ENCODE data around the gene CCL16.

CCL16 gene

GRCh38 chr17:35972945-35973332, 8.4 kb downstream of the CCL16 start:
- no peak for TF ChIP-seq CTCF (IDR thresholded peaks at IDR 0.05; ENCODE audit: low read depth, low read length)

GRCh38 chr17:35972535-35972934, 8.8 kb downstream of the CCL16 start:
- H3K4me3 ChIP-seq (ENCODE audit: low read depth, low read length) = no peak overlapping the region
- TF ChIP-seq CTCF (IDR thresholded peaks at IDR 0.05; ENCODE audit: low read depth, low read length) = no peak

More at GRCh38 chr17:35972945-35973332, 8.4 kb downstream of the CCL16 start:
- no peak overlapping the region for H3K4me3 ChIP-seq (ENCODE audit: low read depth, low read length)

- no peak for TF ChIP-seq CTCF (IDR thresholded peaks at IDR 0.05; ENCODE audit: low read depth, low read length)
- H3K4me3 ChIP-seq (ENCODE audit: low read depth, low read length) = no peak overlapping the region
These were observed 9.2 kb downstream of the CCL16 start for GRCh38 chr17:35972066-35972465.

- TF ChIP-seq CTCF (IDR thresholded peaks at IDR 0.05; ENCODE audit: low read depth, low read length) = peak; percentile 58
- H3K4me3 ChIP-seq (ENCODE audit: low read depth, low read length) = no peak overlapping the region
These were observed 11.5 kb downstream of the CCL16 start for GRCh38 chr17:35969558-35970380.

GRCh38 chr17:35968520-35969054, 12.7 kb downstream of the CCL16 start:
- no peak for TF ChIP-seq CTCF (IDR thresholded peaks at IDR 0.05; ENCODE audit: low read depth, low read length)
- H3K4me3 ChIP-seq (ENCODE audit: low read depth, low read length) = no peak overlapping the region

- no peak overlapping the region for H3K4me3 ChIP-seq (ENCODE audit: low read depth, low read length)
- TF ChIP-seq CTCF (IDR thresholded peaks at IDR 0.05; ENCODE audit: low read depth, low read length) = no peak
These were observed 16.0 kb downstream of the CCL16 start for GRCh38 chr17:35965272-35965671.

GRCh38 chr17:35963663-35964062, 17.6 kb downstream of the CCL16 start:
- no peak overlapping the region for H3K4me3 ChIP-seq (ENCODE audit: low read depth, low read length)
- no peak for TF ChIP-seq CTCF (IDR thresholded peaks at IDR 0.05; ENCODE audit: low read depth, low read length)
